H9 (cell line): Measurements from ENCODE around the gene VPREB3. TPM values are rescaled to one million over a fixed set of nuclear protein-coding genes. Genes with fewer than 3 reads are reported as not detected.
A peak's percentile ranks its signal among the peaks of the same experiment; 100 is the strongest.

ENCODE experiments used
- DNase-seq: peaks from one replicate; pipeline ENCODE4 v3.0.0-alpha.2; 2017
- H2AFZ ChIP-seq: one replicate; pipeline ENCODE4 v1.6.1; 2013; ENCODE audit warnings: mild to moderate bottlenecking, low read length, control low read depth, moderate library complexity
- H2AK5ac ChIP-seq: 2 replicates; pipeline ENCODE4 v1.6.1; 2013; ENCODE audit warnings: low read length, control low read depth, mixed read lengths; ENCODE audit not compliant: insufficient read length
- H2BK120ac ChIP-seq: one replicate; pipeline ENCODE4 v1.6.1; 2013; ENCODE audit warnings: low read depth, mild to moderate bottlenecking, low read length, control low read depth, inconsistent platforms; ENCODE audit not compliant: poor library complexity, severe bottlenecking
- H2BK12ac ChIP-seq: 2 replicates; pipeline ENCODE4 v1.6.1; 2013; ENCODE audit warnings: low read length, control low read depth, mixed read lengths, low read depth; ENCODE audit not compliant: insufficient read length
- H2BK15ac ChIP-seq: 2 replicates; pipeline ENCODE4 v1.6.1; 2013; ENCODE audit warnings: low read depth, low read length, control low read depth
- H2BK20ac ChIP-seq: one replicate; pipeline ENCODE4 v1.6.1; 2013; ENCODE audit warnings: low read depth, mild to moderate bottlenecking, low read length, control low read depth, inconsistent platforms; ENCODE audit not compliant: poor library complexity, severe bottlenecking
- H2BK5ac ChIP-seq: 2 replicates; pipeline ENCODE4 v1.6.1; 2013; ENCODE audit warnings: low read length, control low read depth, mixed read lengths; ENCODE audit not compliant: insufficient read length
- H3K14ac ChIP-seq: 2 replicates; pipeline ENCODE4 v1.6.1; 2013; ENCODE audit warnings: low read length, control low read depth; ENCODE audit not compliant: insufficient read depth
- H3K18ac ChIP-seq: 2 replicates; pipeline ENCODE4 v1.6.1; 2013; ENCODE audit warnings: low read depth, mild to moderate bottlenecking, mixed read lengths, low read length, control low read depth; ENCODE audit not compliant: insufficient read length
- H3K23ac ChIP-seq: 2 replicates; pipeline ENCODE4 v1.6.1; 2013; ENCODE audit warnings: low read length, control low read depth, mixed read lengths, low read depth; ENCODE audit not compliant: insufficient read length
- H3K23me2 ChIP-seq: 2 replicates; pipeline ENCODE4 v1.6.1; 2013; ENCODE audit warnings: low read depth, mild to moderate bottlenecking, mixed read lengths, low read length, control low read depth; ENCODE audit not compliant: insufficient read length, poor library complexity, severe bottlenecking
- H3K27ac ChIP-seq: 2 replicates; pipeline ENCODE4 v1.5.1; 2013; ENCODE audit warnings: low read length, control low read depth, mixed read lengths, low read depth; ENCODE audit not compliant: insufficient read length
- H3K27me3 ChIP-seq: 2 replicates; pipeline ENCODE4 v1.6.1; 2013; ENCODE audit warnings: low read length, control low read depth, inconsistent platforms; ENCODE audit not compliant: insufficient read depth
- H3K4ac ChIP-seq: 2 replicates; pipeline ENCODE4 v1.6.1; 2013; ENCODE audit warnings: low read depth, mild to moderate bottlenecking, control low read depth, inconsistent platforms, low read length, moderate library complexity
- H3K4me1 ChIP-seq: 2 replicates; pipeline ENCODE4 v1.6.1; 2013; ENCODE audit warnings: low read length, control low read depth, inconsistent platforms; ENCODE audit not compliant: insufficient read depth
- H3K4me2 ChIP-seq: 2 replicates; pipeline ENCODE4 v1.6.1; 2013; ENCODE audit warnings: low read length, control low read depth, mixed read lengths; ENCODE audit not compliant: insufficient read length, insufficient read depth
- H3K56ac ChIP-seq: 2 replicates; pipeline ENCODE4 v1.6.1; 2013; ENCODE audit warnings: low read depth, mild to moderate bottlenecking, mixed read lengths, low read length, control low read depth; ENCODE audit not compliant: insufficient read length
- H3K79me1 ChIP-seq: 2 replicates; pipeline ENCODE4 v1.6.1; 2013; ENCODE audit warnings: low read depth, mild to moderate bottlenecking, moderate library complexity, low read length, control low read depth, inconsistent platforms; ENCODE audit not compliant: insufficient read depth, poor library complexity, severe bottlenecking
- H3K79me2 ChIP-seq: 2 replicates; pipeline ENCODE4 v1.6.1; 2013; ENCODE audit warnings: low read length, control low read depth, inconsistent platforms; ENCODE audit not compliant: insufficient read depth
- H3K9ac ChIP-seq: 2 replicates; pipeline ENCODE4 v1.6.1; 2013; ENCODE audit warnings: low read length, control low read depth, mixed read lengths; ENCODE audit not compliant: insufficient read length; ENCODE audit errors: extremely low read depth
- H3K9me3 ChIP-seq: one replicate; pipeline ENCODE4 v1.6.1; 2013; ENCODE audit warnings: low read depth, low read length, inconsistent platforms; ENCODE audit not compliant: control insufficient read depth
- H3T11ph ChIP-seq: one replicate; pipeline ENCODE4 v1.6.1; 2013; ENCODE audit warnings: mild to moderate bottlenecking, low read length, control low read depth, inconsistent platforms
- H4K20me1 ChIP-seq: one replicate; pipeline ENCODE4 v1.6.1; 2013; ENCODE audit not compliant: control insufficient read depth, insufficient read length, insufficient read depth
- H4K5ac ChIP-seq: 2 replicates; pipeline ENCODE4 v1.6.1; 2013; ENCODE audit warnings: low read depth, mild to moderate bottlenecking, mixed read lengths, low read length, control low read depth; ENCODE audit not compliant: insufficient read length
- H4K8ac ChIP-seq: replicated peaks from 2 replicates; pipeline ENCODE4 v1.6.1; 2013; ENCODE audit warnings: low read length, control low read depth, mixed read lengths, low read depth; ENCODE audit not compliant: insufficient read length
- H4K91ac ChIP-seq: 2 replicates; pipeline ENCODE4 v1.6.1; 2013; ENCODE audit warnings: low read depth, mild to moderate bottlenecking, moderate library complexity, mixed read lengths, low read length, control low read depth; ENCODE audit not compliant: insufficient read length
- H3K27ac Mint-ChIP-seq, 3 experiments: 2 replicates in 2 of 3; 3 replicates in 1 of 3; pipeline ENCODE4 v1.8.0; 2020 to 2021; ENCODE audit warnings: mixed read lengths in 3 of 3, mild to moderate bottlenecking in 1 of 3, moderate library complexity in 1 of 3
- H3K27me3 Mint-ChIP-seq: 2 replicates; pipeline ENCODE4 v1.8.0; 2021; ENCODE audit warnings: low read depth, mild to moderate bottlenecking, moderate library complexity, mixed read lengths
- H3K36me3 Mint-ChIP-seq, 3 experiments: 2 replicates in 2 of 3; 3 replicates in 1 of 3; pipeline ENCODE4 v1.8.0; 2020 to 2021; ENCODE audit warnings: low read depth in 3 of 3, mixed read lengths in 3 of 3; ENCODE audit not compliant: insufficient read depth in 1 of 3
- H3K4me1 Mint-ChIP-seq, 2 experiments: 2 replicates each; pipeline ENCODE4 v1.8.0; 2020; ENCODE audit warnings: mixed read lengths in 2 of 2
- H3K4me3 Mint-ChIP-seq, 2 experiments: 2 replicates in 1 of 2; 3 replicates in 1 of 2; pipeline ENCODE4 v1.8.0; 2020 to 2021; ENCODE audit warnings: mild to moderate bottlenecking in 2 of 2, mixed read lengths in 2 of 2, moderate library complexity in 1 of 2
- H3K9me3 Mint-ChIP-seq, 2 experiments: 2 replicates in 1 of 2; 3 replicates in 1 of 2; pipeline ENCODE4 v1.8.0; 2020; ENCODE audit warnings: mild to moderate bottlenecking in 2 of 2, mixed read lengths in 2 of 2, moderate library complexity in 1 of 2
- CTCF ChIP-seq: fragments of 200-600 bp; sonication (generic); conservative IDR thresholded peaks from 3 replicates; pipeline ENCODE4 v1.8.0; 2021; ENCODE audit warnings: antibody characterized with exemption, mild to moderate bottlenecking
- WGBS: extraction: QIAGEN DNeasy Blood & Tissue Kit; methylation state at CpG from one replicate; pipeline ENCODE4 v1.1.7; 2013; ENCODE audit warnings: missing lambda C conversion rate, low lambda C conversion rate, mixed read lengths; ENCODE audit not compliant: insufficient read length; ENCODE audit errors: extremely low coverage; 5-methylcytosine and 5-hydroxymethylcytosine counted together
- long read RNA-seq: library from polyadenylated mRNA; unstranded; transcript quantifications from one replicate; pipeline ENCODE4 v2.0.0, GENCODE V29; 2020
- total RNA-seq: library from RNA; stranded (reverse); gene quantifications from 2 replicates; pipeline ENCODE4 v1.2.1, GENCODE V29; 2021

Gene VPREB3
- 0.50 TPM in 2 replicates for total RNA-seq
- long read RNA-seq, result 0 reads

GRCh38 chr22:23754220-23754919 is at the start of gene VPREB3:
Gene VPREB3 (minus strand): TSS chr22:23754425. CDS start chr22:23754363, 62 bp downstream.
- H3K9ac ChIP-seq, result no peak within 1 kb of the TSS
- Mint-ChIP-seq H3K27ac (peak within 1 kb of the TSS in 1 of 3 experiments; percentile 76; a peak in 2 of 7 replicates), H3K4me1 (peaks cover 19 to 47% of the 10 kb centered on the region in 2 experiments), H3K36me3 (no peaks in the 10 kb centered on the region; a peak in 1 of 7 replicates), H3K9me3 (no peaks in the 10 kb centered on the region; a peak in 1 of 5 replicates), H3K27me3 (peaks cover 10% of the 10 kb centered on the region), H3K4me3 (no peak within 1 kb of the TSS)
- no peak within 1 kb of the TSS for H4K91ac ChIP-seq
- H4K8ac ChIP-seq, result no peak within 1 kb of the TSS
- no peaks in the 10 kb centered on the region for H3K79me1 ChIP-seq
- no peak within 1 kb of the TSS for H3K56ac ChIP-seq
- no peak within 1 kb of the TSS for H3K23ac ChIP-seq
- H3K14ac ChIP-seq, result no peak within 1 kb of the TSS; the same call in 1 of the 2 replicates
- no peak within 1 kb of the TSS for H2BK15ac ChIP-seq
- H4K5ac ChIP-seq, result no peak within 1 kb of the TSS
- no peak within 1 kb of the TSS for H2AK5ac ChIP-seq
- H4K20me1 ChIP-seq, result no peaks in the 10 kb centered on the region
- H3K9me3 ChIP-seq, result no peaks in the 10 kb centered on the region
- no peaks in the 10 kb centered on the region for H3K79me2 ChIP-seq
- H2BK120ac ChIP-seq, result no peak within 1 kb of the TSS
- H2BK12ac ChIP-seq, result no peak within 1 kb of the TSS
- peaks cover 8% of the 10 kb centered on the region for H3K23me2 ChIP-seq
- no peak within 1 kb of the TSS for H3K4me2 ChIP-seq
- H3K18ac ChIP-seq, result no peak within 1 kb of the TSS
- no peak within 1 kb of the TSS for H3T11ph ChIP-seq
- TF ChIP-seq CTCF, result no peak
- no peak within 1 kb of the TSS for H2BK5ac ChIP-seq
- no peak within 1 kb of the TSS for H3K27ac ChIP-seq
- WGBS, result no CpG with 5 or more reads among the region's 14 CpGs
- no peak for DNase-seq
- H3K4me1 ChIP-seq, result no peaks in the 10 kb centered on the region; the same call in 1 of the 2 replicates
- H3K27me3 ChIP-seq, result no peaks in the 10 kb centered on the region
- no peak within 1 kb of the TSS for H3K4ac ChIP-seq
- no peak within 1 kb of the TSS for H2AFZ ChIP-seq
- H2BK20ac ChIP-seq, result no peak within 1 kb of the TSS
